HCT116 (cell line): Measurements from ENCODE around the gene ZFPL1. TPM values are rescaled to one million over a fixed set of nuclear protein-coding genes. Genes with fewer than 3 reads are reported as not detected.

Source experiments
- ATAC-seq: fragments of 200-7000 bp; cut with Tn5 transposase; 2 replicates; pipeline ENCODE4 v1.9.1; 2020; ENCODE audit warnings: mild to moderate bottlenecking, moderate library complexity
- BruUV-seq: library from RNA; stranded (reverse); fragments of 400-500 nt; replicated peaks from 2 replicates; lab custom pipeline; 2021; lab: Mats Ljungman, UMichigan
- CTCF ChIA-PET: fragments of 300-600 bp; sonication (Branson Sonifier 250); formaldehyde crosslinking; loops from one replicate; lab custom pipeline; 2021; ENCODE audit warnings: antibody characterized with exemption; lab: Charles Lee
- POLR2A ChIA-PET: fragments of 300-600, 350-600 bp; sonication (Branson Sonifier 250); formaldehyde crosslinking; loops from one replicate; lab custom pipeline; 2021; ENCODE audit warnings: antibody characterized with exemption; lab: Charles Lee
- RAD21 ChIA-PET, 2 experiments: fragments of 300-600 bp; sonication (Branson Sonifier 250); formaldehyde crosslinking; loops; one replicate each; lab custom pipeline; 2023; ENCODE audit warnings: low total read pairs in 2 of 2; ENCODE audit not compliant: uncharacterized antibody in 2 of 2, unreplicated experiment in 2 of 2, low non-redundant PET in 1 of 2; lab: Charles Lee
- DNase-seq: peaks from one replicate; pipeline ENCODE4 v3.0.0-alpha.2; 2010; ENCODE audit warnings: low read depth, low spot score
- H2AFZ ChIP-seq: fragments of 200-600 bp; shearing (Covaris generic), sonication (generic); 2 replicates; pipeline ENCODE4 v1.6.1; 2017; ENCODE audit warnings: low read depth, mixed run types, mixed read lengths, antibody characterized with exemption, low read length; ENCODE audit not compliant: poor library complexity, severe bottlenecking
- H3K27ac ChIP-seq: 2 replicates; pipeline ENCODE4 v1.5.1; 2012; ENCODE audit warnings: low read depth, low read length
- H3K27me3 ChIP-seq: fragments of 200-600 bp; sonication (generic); 2 replicates; pipeline ENCODE4 v1.6.1; 2016; ENCODE audit warnings: mixed run types, low read length, mixed read lengths; ENCODE audit not compliant: insufficient read depth
- H3K36me3 ChIP-seq, 2 experiments: fragments of 200-500 bp in 1 of 2; fragments of 200-600 bp in 1 of 2; sonication (Bioruptor generic) in 1 of 2; sonication (generic) in 1 of 2; 2 replicates each; pipeline versions ENCODE4 v1.5.1 to v1.6.1; 2014 to 2016; ENCODE audit warnings: low read length in 2 of 2, inconsistent platforms in 1 of 2, mixed read lengths in 1 of 2, mixed run types in 1 of 2; ENCODE audit not compliant: insufficient read depth in 2 of 2, control insufficient read depth in 1 of 2
- H3K4me1 ChIP-seq, 2 experiments: fragments of 200-600 bp in 1 of 2; sonication (generic) in 1 of 2; 2 replicates each; pipeline versions ENCODE4 v1.5.1 to v1.6.1; 2012 to 2017; ENCODE audit warnings: low read length in 2 of 2, inconsistent platforms in 1 of 2, mild to moderate bottlenecking in 1 of 2, mixed read lengths in 1 of 2, mixed run types in 1 of 2, moderate library complexity in 1 of 2; ENCODE audit not compliant: insufficient read depth in 2 of 2, control insufficient read depth in 1 of 2
- H3K4me2 ChIP-seq: fragments of 200-600 bp; sonication (generic); 2 replicates; pipeline ENCODE4 v1.6.1; 2017; ENCODE audit warnings: mixed run types, low read length, mixed read lengths
- H3K4me3 ChIP-seq, 2 experiments: fragments of 200-600 bp in 1 of 2; sonication (generic) in 1 of 2; replicated peaks in 1 of 2; 2 replicates each; pipeline ENCODE4 v1.5.1; 2011 to 2016; ENCODE audit warnings: low read length in 2 of 2, control low read depth in 1 of 2, low read depth in 1 of 2, mild to moderate bottlenecking in 1 of 2, mixed read lengths in 1 of 2, mixed run types in 1 of 2
- H3K79me2 ChIP-seq: fragments of 200-600 bp; sonication (generic); 2 replicates; pipeline ENCODE4 v1.6.1; 2017; ENCODE audit warnings: mild to moderate bottlenecking, mixed run types, low read length, moderate library complexity, mixed read lengths; ENCODE audit not compliant: insufficient read depth
- H3K9ac ChIP-seq: fragments of 200-600 bp; sonication (generic); 2 replicates; pipeline ENCODE4 v1.6.1; 2016; ENCODE audit warnings: low read length, mixed read lengths
- H3K9me2 ChIP-seq: fragments of 200-600 bp; sonication (generic), shearing (Covaris generic); 2 replicates; pipeline ENCODE4 v1.6.1; 2017; ENCODE audit warnings: mixed run types, mild to moderate bottlenecking, moderate library complexity; ENCODE audit not compliant: insufficient read depth
- H3K9me3 ChIP-seq, 2 experiments: fragments of 200-500 bp in 1 of 2; fragments of 200-600 bp in 1 of 2; sonication (Bioruptor generic) in 1 of 2; sonication (generic) in 1 of 2; 2 replicates each; pipeline ENCODE4 v1.6.1; 2014 to 2017; ENCODE audit warnings: low read length in 2 of 2, mixed read lengths in 2 of 2, inconsistent platforms in 1 of 2, low read depth in 1 of 2, mild to moderate bottlenecking in 1 of 2, mixed run types in 1 of 2, moderate library complexity in 1 of 2; ENCODE audit not compliant: control insufficient read depth in 1 of 2, insufficient read depth in 1 of 2
- H4K20me1 ChIP-seq: fragments of 200-600 bp; sonication (generic), shearing (Covaris generic); 2 replicates; pipeline ENCODE4 v1.6.1; 2017; ENCODE audit warnings: mixed run types, mild to moderate bottlenecking, moderate library complexity; ENCODE audit not compliant: insufficient read depth
- EGR1 ChIP-seq: IDR thresholded peaks from 2 replicates; pipeline ENCODE4 v1.6.1; 2012; ENCODE audit warnings: low read depth
- EZH2 ChIP-seq: fragments of 200-600 bp; sonication (generic); IDR thresholded peaks from 2 replicates; pipeline ENCODE4 v1.6.1; 2017; ENCODE audit warnings: antibody characterized with exemption, mixed run types
- FOSL1 ChIP-seq: IDR thresholded peaks from 2 replicates; pipeline ENCODE4 v1.6.1; 2012; ENCODE audit warnings: low read depth
- MAX ChIP-seq: IDR thresholded peaks from 2 replicates; pipeline ENCODE4 v1.6.1; 2012
- POLR2A ChIP-seq: IDR thresholded peaks from 2 replicates; pipeline ENCODE4 v1.7.0; 2011; ENCODE audit warnings: borderline replicate concordance; ENCODE audit not compliant: insufficient read depth, insufficient read length; ENCODE audit errors: extremely low read depth
- RAD21 ChIP-seq: IDR thresholded peaks from 2 replicates; pipeline ENCODE4 v1.6.1; 2012; ENCODE audit warnings: low read depth, mild to moderate bottlenecking
- SIN3A ChIP-seq: IDR thresholded peaks from 2 replicates; pipeline ENCODE4 v1.6.1; 2012; ENCODE audit warnings: low read depth
- SRF ChIP-seq: IDR thresholded peaks from 2 replicates; pipeline ENCODE4 v1.6.1; 2012; ENCODE audit warnings: low read depth
- TCF7L2 ChIP-seq: IDR thresholded peaks from 2 replicates; pipeline ENCODE4 v1.7.0; 2011; ENCODE audit warnings: borderline replicate concordance, inconsistent platforms; ENCODE audit not compliant: insufficient read depth, insufficient read length; ENCODE audit errors: extremely low read depth
- ZFX ChIP-seq: fragments of 450-650 bp; IDR thresholded peaks from 2 replicates; pipeline ENCODE4 v1.6.1; 2017
- intact Hi-C: fragments of 100-400 bp; cut with micrococcal nuclease; formaldehyde crosslinking; loops from 2 replicates; pipeline ENCODE4 v1.10.0; 2022
- total RNA-seq: library from RNA; stranded (reverse); gene quantifications from one replicate; pipeline ENCODE4 v1.2.1, GENCODE V29; 2021; ENCODE audit not compliant: unreplicated experiment
- TF ChIP-seq, protein P1 (sequence below): IDR thresholded peaks from 2 replicates; pipeline ENCODE4 v1.6.1; 2012
- TF ChIP-seq, protein P2 (sequence below), 3 experiments: fragments of 200-600 bp in 1 of 3; sonication (generic) in 1 of 3; IDR thresholded peaks in 2 of 3; conservative IDR thresholded peaks in 1 of 3; 2 replicates each; pipeline ENCODE4 v1.5.1; 2012 to 2017; ENCODE audit warnings: low read depth in 2 of 3, low read length in 2 of 3, antibody characterized with exemption in 1 of 3, borderline replicate concordance in 1 of 3, control low read depth in 1 of 3, mild to moderate bottlenecking in 1 of 3, mixed read lengths in 1 of 3, mixed run types in 1 of 3, moderate library complexity in 1 of 3; ENCODE audit not compliant: insufficient read depth in 1 of 3
- TF ChIP-seq, protein P3 (sequence below): IDR thresholded peaks from 2 replicates; pipeline ENCODE4 v1.6.1; 2011; ENCODE audit warnings: mild to moderate bottlenecking, low read length, moderate library complexity; ENCODE audit not compliant: insufficient replicate concordance; ENCODE audit errors: extremely low read depth

Gene ZFPL1
- total RNA-seq, 1 experiment from 2014 or later, result 35.3 TPM

- TF ChIP-seq FOSL1, result no peak
- no peak for TF ChIP-seq EGR1
- TF ChIP-seq EZH2, result no peak
- peak; percentile 40 for TF ChIP-seq TCF7L2
- no peak for TF ChIP-seq SRF
Observed at GRCh38 chr11:65111744-65112545, 27.9 kb downstream of the ZFPL1 start, which contains the start of gene TM7SF2 (continued).

DNA sequence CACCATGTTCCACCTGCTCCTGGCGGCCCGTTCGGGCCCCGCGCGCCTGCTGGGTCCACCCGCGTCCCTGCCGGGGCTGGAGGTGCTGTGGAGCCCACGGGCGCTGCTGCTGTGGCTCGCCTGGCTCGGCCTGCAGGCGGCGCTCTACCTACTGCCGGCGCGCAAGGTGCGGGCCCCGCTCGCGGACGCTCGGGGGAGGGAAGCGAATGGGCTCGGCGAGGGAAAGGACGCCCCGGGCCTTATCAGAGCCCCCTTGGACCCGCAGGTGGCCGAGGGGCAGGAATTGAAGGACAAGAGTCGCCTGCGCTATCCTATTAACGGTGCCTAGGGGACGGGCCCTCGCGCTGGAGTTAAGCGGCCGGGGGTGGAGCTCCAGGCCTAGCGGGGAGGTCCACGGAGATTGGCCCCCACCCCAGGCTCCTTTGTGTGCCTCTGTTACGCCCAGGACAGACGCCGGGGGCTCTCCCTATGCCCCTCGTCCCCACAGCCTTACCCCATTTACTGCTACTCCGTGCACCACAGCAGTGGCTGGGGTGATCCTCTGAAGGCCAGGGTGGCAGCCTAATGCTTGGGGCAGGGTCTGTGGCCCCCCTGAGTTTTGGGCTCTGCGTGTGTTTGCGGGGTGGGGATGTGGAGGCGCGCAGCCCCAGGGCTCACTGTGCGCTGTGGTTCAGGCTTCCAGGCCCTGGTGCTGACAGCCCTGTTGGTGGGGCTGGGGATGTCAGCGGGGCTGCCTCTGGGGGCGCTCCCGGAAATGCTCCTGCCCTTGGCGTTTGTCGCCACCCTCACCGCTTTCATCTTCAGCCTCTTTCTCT, 28.7 kb downstream of the ZFPL1 start:
- ChIA-PET CTCF (interaction anchor here (1.0 to 3.2 kb wide), 11 partner anchors 9 to 269 kb away, joined by 3 to 20 read pairs (median 4); partner anchors contain the start of genes ARL2, CAPN1, CDC42BPG and FAU), RAD21 (no interaction called here), POLR2A (interaction anchor here (1.3 to 3.7 kb wide), 10 partner anchors 9 to 194 kb away, joined by 3 to 21 read pairs (median 9); partner anchors contain the start of genes ARL2, CAPN1, FAU and MRPL49)
- Histone ChIP-seq H3K27ac (peak overlapping the region; percentile 82), H3K27me3 (no peaks in the 10 kb centered on the region), H4K20me1 (no peaks in the 10 kb centered on the region), H3K79me2 (peaks cover 21% of the 10 kb centered on the region), H3K9me2 (no peaks in the 10 kb centered on the region), H2AFZ (no peak overlapping the region), H3K4me1 (peaks cover 22 to 52% of the 10 kb centered on the region in 2 experiments), H3K9me3 (no peaks in the 10 kb centered on the region), H3K36me3 (0 out of 4 replicates have a peak, but pooled peaks cover 0 to 10% of the 10 kb centered on the region in 2 experiments), H3K4me3 (peak overlapping the region; percentile 66 to 76), H3K9ac (peak overlapping the region; percentile 68), H3K4me2 (peak overlapping the region; percentile 92)
- DNase-seq (no peak), ATAC-seq (peak; percentile 56)
- BruUV-seq, result no TSS peak
- intact Hi-C loops, result loop anchor here (5.0 to 10.0 kb wide), 2 partner anchors 70 to 198 kb away; partner anchors contain the start of genes ATG2A and CAPN1
- peak; percentile 68 for TF ChIP-seq TCF7L2
- TF ChIP-seq SRF, result no peak
- 0 out of 2 replicates have a peak, but pooled peaks have one; percentile 35 for TF ChIP-seq ZFX
- no peak for TF ChIP-seq RAD21
- TF ChIP-seq MAX, result no peak
- no peak for TF ChIP-seq FOSL1
- TF ChIP-seq, protein P1, sequence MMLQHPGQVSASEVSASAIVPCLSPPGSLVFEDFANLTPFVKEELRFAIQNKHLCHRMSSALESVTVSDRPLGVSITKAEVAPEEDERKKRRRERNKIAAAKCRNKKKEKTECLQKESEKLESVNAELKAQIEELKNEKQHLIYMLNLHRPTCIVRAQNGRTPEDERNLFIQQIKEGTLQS, result no peak
- TF ChIP-seq, protein P2, sequence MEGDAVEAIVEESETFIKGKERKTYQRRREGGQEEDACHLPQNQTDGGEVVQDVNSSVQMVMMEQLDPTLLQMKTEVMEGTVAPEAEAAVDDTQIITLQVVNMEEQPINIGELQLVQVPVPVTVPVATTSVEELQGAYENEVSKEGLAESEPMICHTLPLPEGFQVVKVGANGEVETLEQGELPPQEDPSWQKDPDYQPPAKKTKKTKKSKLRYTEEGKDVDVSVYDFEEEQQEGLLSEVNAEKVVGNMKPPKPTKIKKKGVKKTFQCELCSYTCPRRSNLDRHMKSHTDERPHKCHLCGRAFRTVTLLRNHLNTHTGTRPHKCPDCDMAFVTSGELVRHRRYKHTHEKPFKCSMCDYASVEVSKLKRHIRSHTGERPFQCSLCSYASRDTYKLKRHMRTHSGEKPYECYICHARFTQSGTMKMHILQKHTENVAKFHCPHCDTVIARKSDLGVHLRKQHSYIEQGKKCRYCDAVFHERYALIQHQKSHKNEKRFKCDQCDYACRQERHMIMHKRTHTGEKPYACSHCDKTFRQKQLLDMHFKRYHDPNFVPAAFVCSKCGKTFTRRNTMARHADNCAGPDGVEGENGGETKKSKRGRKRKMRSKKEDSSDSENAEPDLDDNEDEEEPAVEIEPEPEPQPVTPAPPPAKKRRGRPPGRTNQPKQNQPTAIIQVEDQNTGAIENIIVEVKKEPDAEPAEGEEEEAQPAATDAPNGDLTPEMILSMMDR (IDR thresholded peaks at IDR 0.05 in 2 of 3, conservative IDR thresholded peaks at IDR 0.05 in 1 of 3; ENCODE audit: borderline replicate concordance in 1 of 3, insufficient read depth in 1 of 3, low read depth in 2 of 3, low read length in 2 of 3), result peak in 2 of 3 experiments; percentile 90; a peak in 4 of 6 replicates
- TF ChIP-seq SIN3A, result no peak
- no peak for TF ChIP-seq POLR2A
- TF ChIP-seq, protein P3, sequence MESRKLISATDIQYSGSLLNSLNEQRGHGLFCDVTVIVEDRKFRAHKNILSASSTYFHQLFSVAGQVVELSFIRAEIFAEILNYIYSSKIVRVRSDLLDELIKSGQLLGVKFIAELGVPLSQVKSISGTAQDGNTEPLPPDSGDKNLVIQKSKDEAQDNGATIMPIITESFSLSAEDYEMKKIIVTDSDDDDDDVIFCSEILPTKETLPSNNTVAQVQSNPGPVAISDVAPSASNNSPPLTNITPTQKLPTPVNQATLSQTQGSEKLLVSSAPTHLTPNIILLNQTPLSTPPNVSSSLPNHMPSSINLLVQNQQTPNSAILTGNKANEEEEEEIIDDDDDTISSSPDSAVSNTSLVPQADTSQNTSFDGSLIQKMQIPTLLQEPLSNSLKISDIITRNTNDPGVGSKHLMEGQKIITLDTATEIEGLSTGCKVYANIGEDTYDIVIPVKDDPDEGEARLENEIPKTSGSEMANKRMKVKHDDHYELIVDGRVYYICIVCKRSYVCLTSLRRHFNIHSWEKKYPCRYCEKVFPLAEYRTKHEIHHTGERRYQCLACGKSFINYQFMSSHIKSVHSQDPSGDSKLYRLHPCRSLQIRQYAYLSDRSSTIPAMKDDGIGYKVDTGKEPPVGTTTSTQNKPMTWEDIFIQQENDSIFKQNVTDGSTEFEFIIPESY, result no peak
